Measurements from ENCODE around the gene PHPT1.

Gene PHPT1

DNA sequence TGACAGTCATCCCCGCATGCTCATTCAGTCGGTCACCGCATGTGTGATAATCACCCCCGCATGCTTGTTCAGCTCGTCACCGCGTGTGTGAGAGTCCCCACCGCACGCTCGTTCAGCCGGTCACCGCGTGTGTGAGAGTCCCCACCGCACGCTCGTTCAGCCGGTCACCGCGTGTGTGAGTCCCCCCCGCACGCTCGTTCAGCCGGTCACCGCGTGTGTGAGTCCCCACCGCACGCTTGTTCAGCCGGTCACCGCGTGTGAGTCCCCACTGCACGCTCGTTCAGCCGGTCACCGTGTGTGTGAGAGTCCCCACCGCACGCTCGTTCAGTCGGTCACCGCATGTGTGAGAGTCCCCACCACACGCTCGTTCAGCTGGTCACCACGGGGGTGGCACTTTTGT, 40.6 kb downstream of the PHPT1 start:
- no peak for DNase-seq

DNA sequence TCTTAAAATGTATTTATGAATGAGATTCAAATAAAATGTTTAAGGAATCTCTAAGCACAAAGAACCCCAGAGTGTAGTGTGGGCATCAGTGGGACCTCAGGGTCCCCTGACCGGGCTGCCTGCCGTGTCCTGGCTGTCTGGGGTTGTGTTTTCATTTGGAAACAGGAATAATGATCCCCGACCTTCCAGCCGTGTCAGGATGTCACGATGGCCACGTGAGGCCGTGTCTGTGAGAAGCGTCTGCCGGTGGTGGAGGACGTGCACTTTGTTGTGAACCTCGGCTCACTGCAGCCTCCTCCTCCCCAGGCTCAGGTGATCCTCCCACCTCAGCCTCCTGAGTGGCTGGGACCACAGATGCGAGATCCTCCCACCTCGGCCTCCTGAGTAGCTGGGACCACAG, 41.5 kb downstream of the PHPT1 start:
- DNase-seq, result no peak

DNA sequence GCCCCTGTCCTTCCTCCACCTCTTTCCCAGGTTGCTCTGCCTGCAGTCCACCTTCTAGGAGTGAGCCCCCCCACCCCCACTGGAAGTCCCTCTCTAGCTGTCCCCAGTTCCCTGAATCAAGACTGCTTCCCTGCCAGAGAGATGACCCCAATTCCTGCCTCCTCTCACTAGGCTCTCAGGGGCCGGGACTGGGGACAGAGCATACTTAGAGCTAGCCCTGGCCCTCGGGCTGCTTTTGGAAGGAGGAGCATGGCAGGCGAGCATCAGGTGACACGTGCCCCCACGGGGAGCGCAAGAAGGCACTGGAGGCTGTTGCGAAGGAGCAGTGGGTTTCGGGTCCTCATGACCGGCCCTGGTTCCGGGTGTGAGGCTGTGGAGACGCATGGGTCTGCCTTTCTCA, 46.8 kb downstream of the PHPT1 start:
- DNase-seq, result no peak

DNA sequence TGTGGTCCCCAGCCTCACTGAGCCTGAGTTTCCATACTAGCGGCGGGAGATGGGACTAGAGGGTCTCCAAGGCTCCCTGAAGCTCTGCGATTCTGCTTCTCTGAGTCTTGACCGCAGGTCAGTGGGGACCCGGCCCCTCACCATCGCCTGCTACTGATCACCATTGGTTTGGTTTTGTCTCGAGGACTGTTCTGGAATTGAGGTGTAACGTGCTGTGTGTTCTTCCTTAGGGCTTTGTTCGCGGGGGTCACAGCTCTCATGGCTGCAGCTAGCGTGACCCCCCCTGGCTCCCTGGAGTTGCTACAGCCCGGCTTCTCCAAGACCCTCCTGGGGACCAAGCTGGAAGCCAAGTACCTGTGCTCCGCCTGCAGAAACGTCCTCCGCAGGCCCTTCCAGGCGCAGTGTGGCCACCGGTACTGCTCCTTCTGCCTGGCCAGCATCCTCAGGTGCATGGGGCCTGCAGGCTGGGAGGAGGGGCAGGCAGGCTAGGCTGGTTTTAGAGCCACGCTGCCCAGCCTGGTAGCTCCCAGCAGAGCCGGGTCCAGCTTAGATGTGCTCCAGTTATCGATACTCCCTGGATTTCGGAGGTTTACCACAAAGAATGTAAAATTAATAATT, 49.4 kb downstream of the PHPT1 start:
- no peak for DNase-seq

DNA sequence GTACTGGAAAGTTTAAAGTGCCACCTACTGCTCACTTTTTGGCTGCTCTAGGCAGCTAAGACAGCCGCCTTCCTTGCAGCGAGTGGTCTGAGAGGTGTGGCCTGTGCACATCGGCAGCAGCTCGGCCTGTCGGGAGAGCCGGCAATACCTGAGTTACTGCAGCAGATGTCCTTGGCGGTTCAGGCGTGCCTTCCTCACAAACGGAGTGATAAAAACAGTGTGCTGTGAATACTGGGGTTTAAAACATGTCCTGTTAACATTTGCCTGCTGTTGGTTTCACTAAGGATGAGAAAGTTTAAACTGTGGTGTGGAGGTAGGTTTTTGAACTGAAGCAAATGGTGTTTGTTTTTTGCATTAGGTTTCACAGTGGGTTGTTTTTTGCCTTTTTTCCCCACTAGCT, 50.0 kb downstream of the PHPT1 start:
- no peak for DNase-seq

DNA sequence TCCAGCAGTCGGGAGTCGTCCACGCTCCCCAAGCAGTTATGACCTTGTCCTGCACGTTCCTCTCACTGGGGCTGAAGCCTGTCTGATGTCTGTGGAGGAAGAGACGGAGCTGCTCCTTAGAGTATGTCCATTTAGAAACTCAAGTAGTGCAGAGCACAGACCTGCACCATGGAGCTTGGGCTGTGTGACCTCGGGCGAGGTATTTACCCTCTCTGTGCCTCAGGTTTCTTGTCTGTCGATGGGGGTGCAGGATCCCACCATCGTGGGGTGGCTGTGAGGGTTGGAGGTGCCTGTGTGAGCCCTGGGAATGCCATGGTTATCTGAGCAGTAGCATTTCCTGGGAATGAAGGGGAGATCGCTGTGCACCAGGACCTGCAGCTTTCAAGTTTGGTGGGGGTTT, 51.3 kb downstream of the PHPT1 start:
- no peak for DNase-seq
